Activated CD4-positive, alpha-beta T cell treated with anti-CD3 and anti-CD28 coated beads for 36 hours (primary cell): ENCODE data around the gene CTRB2. TPM values are rescaled to one million over a fixed set of nuclear protein-coding genes. Genes with fewer than 3 reads are reported as not detected.
"Not testable (repeated sequence)": the region's sequence is repeated elsewhere in the genome, so short reads cannot be mapped to it uniquely, and the experiment has no call there.

Experiments used
- ATAC-seq: fragments of 200-7000 bp; cut with Tn5 transposase; one replicate; pipeline ENCODE4 v1.10.0; 2021; ENCODE audit warnings: mild to moderate bottlenecking, moderate library complexity
- CTCF ChIA-PET: fragments of 350-600 bp; sonication (Branson Sonifier 250); formaldehyde crosslinking; loops from one replicate; lab custom pipeline; 2021; ENCODE audit warnings: antibody characterized with exemption; lab: Charles Lee
- POLR2A ChIA-PET: fragments of 350-600 bp; sonication (Branson Sonifier 250); formaldehyde crosslinking; loops from one replicate; lab custom pipeline; 2021; ENCODE audit warnings: antibody characterized with exemption, inconsistent platforms; lab: Charles Lee
- DNase-seq: peaks from one replicate; pipeline ENCODE4 v3.0.0-alpha.2; 2020
- H3K27ac Mint-ChIP-seq: one replicate; pipeline ENCODE4 v1.8.0; 2021; ENCODE audit warnings: mixed read lengths
- H3K27me3 Mint-ChIP-seq: one replicate; pipeline ENCODE4 v1.8.0; 2021; ENCODE audit warnings: mixed read lengths
- H3K36me3 Mint-ChIP-seq: one replicate; pipeline ENCODE4 v1.8.0; 2021; ENCODE audit warnings: low read depth, mixed read lengths
- H3K4me1 Mint-ChIP-seq: one replicate; pipeline ENCODE4 v1.8.0; 2021; ENCODE audit warnings: mixed read lengths
- H3K4me3 Mint-ChIP-seq: one replicate; pipeline ENCODE4 v1.8.0; 2021; ENCODE audit warnings: mild to moderate bottlenecking, moderate library complexity, mixed read lengths
- H3K9me3 Mint-ChIP-seq: one replicate; pipeline ENCODE4 v1.8.0; 2021; ENCODE audit warnings: low read depth, mixed read lengths
- intact Hi-C, 2 experiments: fragments of 100-400 bp; cut with DNase I in 1 of 2; cut with micrococcal nuclease in 1 of 2; formaldehyde crosslinking; loops; one replicate each; pipeline versions ENCODE4 v1.14.2 to v1.15.1; 2022 to 2024; cut with DNase I, micrococcal nuclease
- total RNA-seq, 2 experiments: library from RNA; stranded (reverse); gene quantifications; one replicate each; pipeline ENCODE4 v1.2.3, GENCODE V29; 2021

CTRB2 gene
- total RNA-seq, 2 experiments from 2014 or later, result not detected

- intact Hi-C loops, result loop anchor here in 1 of 2 experiments (1.0 kb wide), 1 partner anchor 20 kb away; no protein-coding TSS in a partner anchor
- ChIA-PET CTCF (no interaction called here), POLR2A (no interaction called here)
- H3K4me1 Mint-ChIP-seq, result no peaks in the 10 kb centered on the region
- H3K4me3 Mint-ChIP-seq, result no peak overlapping the region
- DNase-seq (no peak), ATAC-seq (no peak)
- no peak overlapping the region for H3K27ac Mint-ChIP-seq
- no peaks in the 10 kb centered on the region for H3K9me3 Mint-ChIP-seq
- H3K36me3 Mint-ChIP-seq, result no peaks in the 10 kb centered on the region
- no peaks in the 10 kb centered on the region for H3K27me3 Mint-ChIP-seq
Observed at GRCh38 chr16:75209944-75210343, 3.0 kb upstream of the CTRB2 start.

GRCh38 chr16:75209514-75209913 is 2.6 kb upstream of the CTRB2 start:
- CTCF ChIA-PET, POLR2A ChIA-PET, H3K9me3 Mint-ChIP-seq, H3K4me1 Mint-ChIP-seq, H3K27ac Mint-ChIP-seq, H3K27me3 Mint-ChIP-seq, DNase-seq, H3K4me3 Mint-ChIP-seq, ATAC-seq, H3K36me3 Mint-ChIP-seq: not testable (repeated sequence)
- intact Hi-C loops, result loop anchor here in 1 of 2 experiments (1.0 kb wide), 1 partner anchor 21 kb away; no protein-coding TSS in a partner anchor

- no peaks in the 10 kb centered on the region for H3K27me3 Mint-ChIP-seq
- no peak overlapping the region for H3K27ac Mint-ChIP-seq
- POLR2A ChIA-PET, result no interaction called here
- CTCF ChIA-PET, result interaction anchor here (1.3 kb wide), 1 partner anchor 25 kb away, joined by 5 read pairs; no protein-coding TSS in a partner anchor
- intact Hi-C loops, result loop anchor here in 1 of 2 experiments (1.0 kb wide), 1 partner anchor 21 kb away; no protein-coding TSS in a partner anchor
- no peaks in the 10 kb centered on the region for H3K4me1 Mint-ChIP-seq
- no peak for DNase-seq
- no peak overlapping the region for H3K4me3 Mint-ChIP-seq
- ATAC-seq, result no peak
- no peaks in the 10 kb centered on the region for H3K36me3 Mint-ChIP-seq
- no peaks in the 10 kb centered on the region for H3K9me3 Mint-ChIP-seq
Observed at GRCh38 chr16:75208861-75209505, 2.0 kb upstream of the CTRB2 start.

GRCh38 chr16:75208242-75208825 is 1.4 kb upstream of the CTRB2 start:
- H3K9me3 Mint-ChIP-seq, result no peaks in the 10 kb centered on the region
- no peaks in the 10 kb centered on the region for H3K36me3 Mint-ChIP-seq
- no peak overlapping the region for H3K4me3 Mint-ChIP-seq
- ATAC-seq (no peak), DNase-seq (no peak)
- POLR2A ChIA-PET, result no interaction called here
- H3K27me3 Mint-ChIP-seq, result no peaks in the 10 kb centered on the region
- no peak overlapping the region for H3K27ac Mint-ChIP-seq
- CTCF ChIA-PET, result interaction anchor here (1.0 to 1.3 kb wide), 2 partner anchors 26 to 1962 kb away, joined by 4 to 5 read pairs; no protein-coding TSS in a partner anchor
- H3K4me1 Mint-ChIP-seq, result no peaks in the 10 kb centered on the region
- intact Hi-C loops, result no loop called here

GRCh38 chr16:75207831-75208230 is 870 bp upstream of the CTRB2 start:
- Mint-ChIP-seq H3K27ac (no peak overlapping the region), H3K27me3 (no peaks in the 10 kb centered on the region), H3K4me1 (no peaks in the 10 kb centered on the region), H3K36me3 (no peaks in the 10 kb centered on the region), H3K9me3 (no peaks in the 10 kb centered on the region), H3K4me3 (no peak overlapping the region)
- CTCF ChIA-PET, result interaction anchor here (1.0 to 1.3 kb wide), 2 partner anchors 26 to 1962 kb away, joined by 4 to 5 read pairs; no protein-coding TSS in a partner anchor
- DNase-seq (no peak), ATAC-seq (no peak)
- POLR2A ChIA-PET, result no interaction called here
- intact Hi-C loops, result no loop called here

GRCh38 chr16:75205961-75206748 is 806 bp downstream of the CTRB2 start:
- not testable (repeated sequence) for ATAC-seq

GRCh38 chr16:75205438-75205837 is 1.5 kb downstream of the CTRB2 start:
- H3K27ac Mint-ChIP-seq, intact Hi-C loops, H3K27me3 Mint-ChIP-seq, H3K4me1 Mint-ChIP-seq, ATAC-seq, H3K9me3 Mint-ChIP-seq, H3K36me3 Mint-ChIP-seq, H3K4me3 Mint-ChIP-seq, CTCF ChIA-PET, POLR2A ChIA-PET, DNase-seq: not testable (repeated sequence)

More at GRCh38 chr16:75205961-75206748, 806 bp downstream of the CTRB2 start:
- H3K36me3 Mint-ChIP-seq, H3K4me3 Mint-ChIP-seq, H3K9me3 Mint-ChIP-seq, DNase-seq, H3K4me1 Mint-ChIP-seq, POLR2A ChIA-PET, H3K27me3 Mint-ChIP-seq, H3K27ac Mint-ChIP-seq: not testable (repeated sequence)
- CTCF ChIA-PET, result interaction anchor here (0.6 to 1.1 kb wide), 2 partner anchors 14 to 394 kb away, joined by 3 read pairs; no protein-coding TSS in a partner anchor
- intact Hi-C loops, result loop anchor here in 1 of 2 experiments (1.0 kb wide), 1 partner anchor 18 kb away; no protein-coding TSS in a partner anchor

GRCh38 chr16:75204905-75205304 is 2.1 kb downstream of the CTRB2 start:
- CTCF ChIA-PET, H3K36me3 Mint-ChIP-seq, H3K4me3 Mint-ChIP-seq, H3K27me3 Mint-ChIP-seq, ATAC-seq, H3K27ac Mint-ChIP-seq, DNase-seq, H3K4me1 Mint-ChIP-seq, H3K9me3 Mint-ChIP-seq, POLR2A ChIA-PET: not testable (repeated sequence)
- intact Hi-C loops, result loop anchor here in 1 of 2 experiments (1.0 kb wide), 1 partner anchor 17 kb away; no protein-coding TSS in a partner anchor

- ChIA-PET CTCF (interaction anchor here (0.6 kb wide), 1 partner anchor 182 kb away, joined by 3 read pairs; no protein-coding TSS in a partner anchor), POLR2A (no interaction called here)
- ATAC-seq (no peak), DNase-seq (no peak)
- Mint-ChIP-seq H3K27ac (no peak overlapping the region), H3K4me3 (no peak overlapping the region), H3K9me3 (no peaks in the 10 kb centered on the region), H3K4me1 (peaks cover 8% of the 10 kb centered on the region), H3K36me3 (no peaks in the 10 kb centered on the region), H3K27me3 (no peaks in the 10 kb centered on the region)
- intact Hi-C loops, result loop anchor here in 1 of 2 experiments (1.0 kb wide), 1 partner anchor 18 kb away; no protein-coding TSS in a partner anchor
Observed at GRCh38 chr16:75204410-75204758, 2.6 kb downstream of the CTRB2 start.

GRCh38 chr16:75203667-75204409 is 3.1 kb downstream of the CTRB2 start:
- no peak overlapping the region for H3K27ac Mint-ChIP-seq
- ChIA-PET POLR2A (no interaction called here), CTCF (interaction anchor here (0.6 kb wide), 1 partner anchor 183 kb away, joined by 3 read pairs; no protein-coding TSS in a partner anchor)
- H3K4me1 Mint-ChIP-seq, result peaks cover 8% of the 10 kb centered on the region
- no peaks in the 10 kb centered on the region for H3K27me3 Mint-ChIP-seq
- intact Hi-C loops, result loop anchor here in 1 of 2 experiments (1.0 kb wide), 1 partner anchor 18 kb away; no protein-coding TSS in a partner anchor
- no peak overlapping the region for H3K4me3 Mint-ChIP-seq
- no peak for ATAC-seq
- no peaks in the 10 kb centered on the region for H3K36me3 Mint-ChIP-seq
- no peaks in the 10 kb centered on the region for H3K9me3 Mint-ChIP-seq
- DNase-seq, result no peak
